ENCODE data around the gene ZNF496. TPM values are rescaled to one million over a fixed set of nuclear protein-coding genes. Genes with fewer than 3 reads are reported as not detected.

ZNF496 gene
- total RNA-seq, 2 donors from 2014 or later = 5.4 to 8.1 TPM

GRCh38 chr1:247350587-247350986, 18.9 kb upstream of the ZNF496 start:
- H3K9me3 ChIP-seq (ENCODE audit: control insufficient read depth, low read length, poor library complexity, severe bottlenecking) = no peaks in the 10 kb centered on the region
- DNase-seq (no peak), ATAC-seq (no peak)
- Mint-ChIP-seq H3K27ac (no peak overlapping the region), H3K27me3 (peaks cover 31% of the 10 kb centered on the region), H3K4me3 (no peak overlapping the region), H3K36me3 (ENCODE audit: low read depth) (no peaks in the 10 kb centered on the region), H3K4me1 (peaks cover 2% of the 10 kb centered on the region)

DNA sequence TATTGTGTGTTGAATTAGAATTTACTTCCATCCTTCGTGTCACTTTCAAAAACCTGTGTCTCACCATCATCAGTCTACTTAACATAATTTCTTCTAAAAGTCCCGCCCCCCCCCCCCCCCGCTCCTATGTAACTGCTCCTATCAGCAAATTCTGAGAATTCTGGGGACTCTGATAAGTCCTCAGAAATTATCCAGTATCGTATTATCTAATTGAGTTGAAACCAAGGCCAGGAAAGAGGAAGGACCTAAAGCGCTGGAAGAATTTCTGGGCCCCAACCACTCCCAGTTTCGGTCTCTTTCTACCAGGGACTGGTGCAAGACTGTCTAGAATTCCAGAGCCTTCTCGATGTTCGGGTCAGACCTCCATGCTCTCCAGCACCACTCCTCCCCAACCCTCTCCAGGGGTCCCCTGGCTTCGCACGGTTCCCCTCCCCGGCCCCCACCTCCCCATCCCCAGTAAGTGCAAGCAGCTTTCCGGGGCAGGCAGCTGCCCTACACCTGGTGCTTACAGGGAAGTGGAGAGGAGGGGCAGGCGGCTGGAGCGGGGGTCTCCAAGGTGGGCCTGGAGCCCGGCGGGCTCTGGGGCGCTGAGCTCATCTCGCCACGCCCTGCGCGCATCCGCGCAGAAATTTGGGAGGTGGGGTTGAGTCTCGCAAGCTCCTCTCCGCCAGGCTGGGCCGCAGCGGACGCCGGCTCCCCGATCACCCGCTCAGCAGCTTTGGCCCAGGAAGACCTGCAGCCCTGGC, 16.0 kb upstream of the ZNF496 start:
- ATAC-seq (no peak), DNase-seq (no peak)
- H3K27me3 Mint-ChIP-seq = peaks cover 20% of the 10 kb centered on the region
- no peaks in the 10 kb centered on the region for H3K9me3 ChIP-seq (ENCODE audit: control insufficient read depth, low read length, poor library complexity, severe bottlenecking)
- no peak overlapping the region for H3K4me3 Mint-ChIP-seq
- H3K27ac Mint-ChIP-seq = no peak overlapping the region
- H3K4me1 Mint-ChIP-seq = peaks cover under 1% of the 10 kb centered on the region
- H3K36me3 Mint-ChIP-seq (ENCODE audit: low read depth) = no peaks in the 10 kb centered on the region

DNA sequence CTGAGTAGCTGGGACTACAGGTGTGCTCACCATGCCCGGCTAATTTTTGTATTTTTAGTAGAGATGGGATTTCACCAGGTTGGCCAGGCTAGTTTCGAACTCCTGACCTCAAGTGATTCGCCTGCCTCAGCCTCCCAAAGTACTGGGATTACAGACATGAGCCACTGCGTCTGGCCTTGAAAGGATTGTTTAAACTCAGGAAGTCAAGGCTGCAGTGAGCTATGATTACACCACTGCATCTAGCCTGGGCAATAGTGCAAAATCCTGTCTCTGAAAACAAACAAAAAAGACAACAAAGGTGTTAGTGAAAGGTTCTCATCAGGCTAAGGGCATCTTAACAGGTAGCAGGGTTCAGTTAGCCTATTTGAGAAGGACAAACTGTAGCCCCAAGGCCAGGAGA, 14.2 kb upstream of the ZNF496 start:
- no peaks in the 10 kb centered on the region for H3K9me3 ChIP-seq (ENCODE audit: control insufficient read depth, low read length, poor library complexity, severe bottlenecking)
- ATAC-seq = no peak
- no peak overlapping the region for H3K27ac Mint-ChIP-seq
- no peaks in the 10 kb centered on the region for H3K36me3 Mint-ChIP-seq (ENCODE audit: low read depth)
- no peak for DNase-seq
- peaks cover 20% of the 10 kb centered on the region for H3K27me3 Mint-ChIP-seq
- peaks cover 3% of the 10 kb centered on the region for H3K4me1 Mint-ChIP-seq
- H3K4me3 Mint-ChIP-seq = no peak overlapping the region

- no peak overlapping the region for H3K4me3 Mint-ChIP-seq
- peaks cover 3% of the 10 kb centered on the region for H3K4me1 Mint-ChIP-seq
- peaks cover 13% of the 10 kb centered on the region for H3K27me3 Mint-ChIP-seq
- DNase-seq = no peak
- H3K9me3 ChIP-seq (ENCODE audit: control insufficient read depth, low read length, poor library complexity, severe bottlenecking) = no peaks in the 10 kb centered on the region
- ATAC-seq = no peak
- H3K36me3 Mint-ChIP-seq (ENCODE audit: low read depth) = no peaks in the 10 kb centered on the region
- peak overlapping the region; percentile 29 for H3K27ac Mint-ChIP-seq
These were observed 12.1 kb upstream of the ZNF496 start for GRCh38 chr1:247343801-247344200.

- Mint-ChIP-seq H3K4me3 (no peak overlapping the region), H3K27me3 (no peaks in the 10 kb centered on the region), H3K27ac (no peak overlapping the region), H3K36me3 (ENCODE audit: low read depth) (no peaks in the 10 kb centered on the region), H3K4me1 (peaks cover 13% of the 10 kb centered on the region)
- H3K9me3 ChIP-seq (ENCODE audit: control insufficient read depth, low read length, poor library complexity, severe bottlenecking) = no peaks in the 10 kb centered on the region
- ATAC-seq (no peak), DNase-seq (no peak)
These were observed 7.1 kb upstream of the ZNF496 start for GRCh38 chr1:247338723-247339275.

- H3K4me1 Mint-ChIP-seq = peaks cover 15% of the 10 kb centered on the region
- no peak overlapping the region for H3K4me3 Mint-ChIP-seq
- no peaks in the 10 kb centered on the region for H3K9me3 ChIP-seq (ENCODE audit: control insufficient read depth, low read length, poor library complexity, severe bottlenecking)
- no peaks in the 10 kb centered on the region for H3K27me3 Mint-ChIP-seq
- H3K27ac Mint-ChIP-seq = no peak overlapping the region
- no peaks in the 10 kb centered on the region for H3K36me3 Mint-ChIP-seq (ENCODE audit: low read depth)
- DNase-seq (no peak), ATAC-seq (no peak)
These were observed 6.3 kb upstream of the ZNF496 start for GRCh38 chr1:247337961-247338360.

DNA sequence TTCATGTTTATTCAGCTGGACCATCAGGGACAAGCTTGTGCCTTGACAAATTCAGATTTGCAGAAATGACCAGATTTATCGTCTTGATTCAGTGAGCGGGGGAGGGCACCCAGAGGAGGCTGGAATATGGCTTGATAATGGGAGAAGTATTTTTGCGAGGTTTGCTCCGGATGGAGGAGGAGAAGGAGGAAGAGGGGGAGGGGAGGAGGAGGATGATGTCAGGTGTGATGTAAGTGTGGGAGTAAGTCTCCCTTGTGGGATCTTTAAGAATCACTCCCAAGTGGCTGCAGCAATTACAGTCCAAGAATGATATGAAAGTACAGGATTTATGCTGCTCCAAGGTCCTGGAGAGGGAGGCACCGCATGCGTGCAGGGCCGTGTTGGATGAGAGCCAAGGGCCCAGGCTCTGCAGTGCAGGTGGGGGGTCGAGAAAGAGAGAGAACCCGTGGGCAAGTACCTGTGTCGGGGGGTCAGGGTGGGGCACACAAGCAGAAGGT, 5.6 kb upstream of the ZNF496 start:
- Mint-ChIP-seq H3K4me1 (peaks cover 15% of the 10 kb centered on the region), H3K36me3 (ENCODE audit: low read depth) (no peaks in the 10 kb centered on the region), H3K4me3 (no peak overlapping the region), H3K27ac (no peak overlapping the region), H3K27me3 (no peaks in the 10 kb centered on the region)
- ATAC-seq (no peak), DNase-seq (no peak)
- no peaks in the 10 kb centered on the region for H3K9me3 ChIP-seq (ENCODE audit: control insufficient read depth, low read length, poor library complexity, severe bottlenecking)

GRCh38 chr1:247336390-247336789, 4.7 kb upstream of the ZNF496 start:
- H3K36me3 Mint-ChIP-seq (ENCODE audit: low read depth) = no peaks in the 10 kb centered on the region
- DNase-seq = no peak
- no peaks in the 10 kb centered on the region for H3K9me3 ChIP-seq (ENCODE audit: control insufficient read depth, low read length, poor library complexity, severe bottlenecking)
- no peak overlapping the region for H3K4me3 Mint-ChIP-seq
- H3K4me1 Mint-ChIP-seq = peaks cover 15% of the 10 kb centered on the region
- no peak for ATAC-seq
- no peaks in the 10 kb centered on the region for H3K27me3 Mint-ChIP-seq
- no peak overlapping the region for H3K27ac Mint-ChIP-seq

DNA sequence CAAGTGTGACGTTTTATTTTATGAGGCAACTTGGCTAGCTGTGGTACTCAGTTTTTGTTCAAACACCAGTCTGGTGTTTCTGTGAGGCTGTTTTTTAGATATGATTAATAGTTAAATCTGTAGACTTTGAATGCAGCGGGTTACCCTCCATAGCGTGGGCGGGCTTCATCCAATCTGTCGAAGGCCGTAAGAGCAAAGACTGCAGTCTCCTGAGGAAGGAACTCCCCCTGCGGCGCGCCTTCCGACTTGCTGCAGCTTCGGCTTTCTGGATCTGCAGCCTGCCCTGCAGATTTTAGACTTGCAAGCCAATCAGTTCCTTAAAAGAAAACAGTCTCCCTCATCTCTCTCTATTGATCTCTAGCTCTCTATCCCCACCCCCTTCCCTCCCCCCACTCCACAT, 4.2 kb upstream of the ZNF496 start:
- no peak for ATAC-seq
- no peak overlapping the region for H3K4me3 Mint-ChIP-seq
- H3K27me3 Mint-ChIP-seq = no peaks in the 10 kb centered on the region
- H3K4me1 Mint-ChIP-seq = peaks cover 17% of the 10 kb centered on the region
- peaks cover 2% of the 10 kb centered on the region for H3K36me3 Mint-ChIP-seq (ENCODE audit: low read depth)
- no peak overlapping the region for H3K27ac Mint-ChIP-seq
- no peak for DNase-seq
- no peaks in the 10 kb centered on the region for H3K9me3 ChIP-seq (ENCODE audit: control insufficient read depth, low read length, poor library complexity, severe bottlenecking)

DNA sequence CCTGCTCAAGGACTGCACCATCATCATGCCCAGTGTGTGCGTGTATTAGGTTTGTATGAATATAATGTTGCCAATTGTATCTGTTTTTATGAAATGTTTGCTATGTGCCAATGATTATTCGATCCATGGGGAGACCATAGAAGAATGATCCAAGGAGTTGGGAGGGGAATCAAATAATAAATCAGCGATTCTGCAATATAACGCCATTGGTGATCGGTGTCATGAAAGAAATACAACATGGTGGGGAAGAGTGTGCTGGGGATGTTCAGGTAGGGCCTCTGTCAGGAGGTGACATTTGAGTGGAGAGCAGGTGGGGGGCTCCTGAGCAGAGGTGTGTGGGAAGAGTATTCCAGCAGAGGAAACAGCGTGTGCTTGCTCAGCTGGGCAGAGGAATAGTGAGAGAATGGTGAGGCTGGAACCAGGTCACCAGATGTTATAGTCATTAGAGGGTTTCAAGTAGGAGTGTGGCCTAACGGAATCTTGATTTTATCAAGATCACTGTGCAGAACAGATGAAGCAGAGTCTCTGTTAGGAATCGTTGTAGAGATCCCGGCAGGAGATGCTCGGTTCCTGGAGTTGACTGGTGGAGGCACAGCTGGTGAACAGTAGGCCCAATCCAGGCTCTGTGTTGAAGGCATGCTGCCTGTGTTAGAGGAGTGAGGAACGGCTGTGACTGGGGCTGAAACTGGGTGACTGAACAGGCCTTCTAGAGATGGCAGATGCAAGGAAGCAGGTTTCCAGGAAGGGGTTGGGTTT, 2.9 kb upstream of the ZNF496 start:
- ATAC-seq (no peak), DNase-seq (no peak)
- Mint-ChIP-seq H3K4me3 (no peak overlapping the region), H3K27ac (peak overlapping the region; percentile 69), H3K27me3 (no peaks in the 10 kb centered on the region), H3K4me1 (peaks cover 23% of the 10 kb centered on the region), H3K36me3 (ENCODE audit: low read depth) (peaks cover 2% of the 10 kb centered on the region)
- no peaks in the 10 kb centered on the region for H3K9me3 ChIP-seq (ENCODE audit: control insufficient read depth, low read length, poor library complexity, severe bottlenecking)

- DNase-seq (no peak), ATAC-seq (no peak)
- H3K27ac Mint-ChIP-seq = peak overlapping the region; percentile 32
- peaks cover 2% of the 10 kb centered on the region for H3K36me3 Mint-ChIP-seq (ENCODE audit: low read depth)
- peak overlapping the region; percentile 71 for H3K4me3 Mint-ChIP-seq
- H3K27me3 Mint-ChIP-seq = no peaks in the 10 kb centered on the region
- H3K4me1 Mint-ChIP-seq = peaks cover 22% of the 10 kb centered on the region
- no peaks in the 10 kb centered on the region for H3K9me3 ChIP-seq (ENCODE audit: control insufficient read depth, low read length, poor library complexity, severe bottlenecking)
These were observed 1.1 kb upstream of the ZNF496 start for GRCh38 chr1:247332623-247333361.

- peaks cover 18% of the 10 kb centered on the region for H3K4me1 Mint-ChIP-seq
- H3K36me3 Mint-ChIP-seq (ENCODE audit: low read depth) = peaks cover 2% of the 10 kb centered on the region
- ATAC-seq (peak; percentile 47), DNase-seq (peak; percentile 11 to 16 (median 13))
- H3K27me3 Mint-ChIP-seq = no peaks in the 10 kb centered on the region
- peak overlapping the region; percentile 32 for H3K27ac Mint-ChIP-seq
- peak overlapping the region; percentile 96 for H3K4me3 Mint-ChIP-seq
- H3K9me3 ChIP-seq (ENCODE audit: control insufficient read depth, low read length, poor library complexity, severe bottlenecking) = no peaks in the 10 kb centered on the region
These were observed 552 bp upstream of the ZNF496 start for GRCh38 chr1:247332215-247332622.

- DNase-seq (peak; percentile 30 to 35 (median 32)), ATAC-seq (peak; percentile 77)
- no peaks in the 10 kb centered on the region for H3K27me3 Mint-ChIP-seq
- peaks cover 18% of the 10 kb centered on the region for H3K4me1 Mint-ChIP-seq
- peaks cover 2% of the 10 kb centered on the region for H3K36me3 Mint-ChIP-seq (ENCODE audit: low read depth)
- H3K9me3 ChIP-seq (ENCODE audit: control insufficient read depth, low read length, poor library complexity, severe bottlenecking) = no peaks in the 10 kb centered on the region
- no peak overlapping the region for H3K27ac Mint-ChIP-seq
- H3K4me3 Mint-ChIP-seq = peak overlapping the region; percentile 96
These were observed 519 bp downstream of the ZNF496 start for GRCh38 chr1:247331172-247331524.

Measured in T-helper 17 cell (primary cell).